HG03280 (cell line): ENCODE data around the gene JAKMIP3.

Source experiments
- ATAC-seq: cut with Tn5 transposase; IDR thresholded peaks from one replicate; pipeline ENCODE4 v1.9.1; 2021; ENCODE audit warnings: mild to moderate bottlenecking, moderate library complexity; ENCODE audit not compliant: unreplicated experiment

Gene JAKMIP3

DNA sequence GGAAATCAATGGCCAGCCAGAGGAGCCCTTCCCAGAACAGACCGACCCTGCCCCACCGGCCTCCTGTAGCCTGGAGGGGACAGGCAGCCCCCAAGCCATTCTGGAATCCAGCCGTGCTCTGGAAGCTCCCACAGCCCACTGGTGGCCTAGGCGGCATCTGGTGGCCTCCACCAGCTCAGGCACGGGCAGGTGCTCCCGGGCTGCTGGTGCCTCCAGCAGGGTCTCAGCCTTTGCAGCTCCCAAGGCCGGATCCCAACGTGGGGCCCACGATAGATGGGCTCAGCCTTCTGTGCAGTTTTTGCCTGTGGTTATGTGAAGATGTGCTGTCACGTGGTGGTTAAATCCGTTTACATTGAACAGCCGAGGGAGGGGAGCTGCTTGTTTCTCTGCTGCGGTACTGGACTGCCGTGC lies 44.4 kb downstream of the JAKMIP3 start:
- no peak for ATAC-seq

DNA sequence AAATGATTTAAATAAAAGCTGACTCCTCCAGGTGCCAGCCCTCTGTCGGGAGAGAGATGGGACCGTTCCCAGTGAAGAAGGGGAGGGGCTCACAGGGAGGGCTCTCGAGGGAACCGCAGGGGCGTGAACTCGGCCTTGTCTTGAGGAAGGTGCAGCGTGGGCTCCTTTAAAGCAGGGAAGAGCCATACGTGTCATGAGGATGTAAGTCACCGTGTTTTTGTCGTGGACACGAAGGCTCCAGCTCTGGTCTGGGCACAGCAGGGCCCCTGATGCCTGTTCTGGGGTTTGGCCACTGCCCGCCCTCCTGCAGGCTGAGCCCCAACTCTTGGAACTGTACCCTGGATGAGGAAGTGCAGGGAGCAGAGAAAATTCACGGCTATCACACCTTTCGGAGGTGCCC lies 45.0 kb downstream of the JAKMIP3 start:
- no peak for ATAC-seq

DNA sequence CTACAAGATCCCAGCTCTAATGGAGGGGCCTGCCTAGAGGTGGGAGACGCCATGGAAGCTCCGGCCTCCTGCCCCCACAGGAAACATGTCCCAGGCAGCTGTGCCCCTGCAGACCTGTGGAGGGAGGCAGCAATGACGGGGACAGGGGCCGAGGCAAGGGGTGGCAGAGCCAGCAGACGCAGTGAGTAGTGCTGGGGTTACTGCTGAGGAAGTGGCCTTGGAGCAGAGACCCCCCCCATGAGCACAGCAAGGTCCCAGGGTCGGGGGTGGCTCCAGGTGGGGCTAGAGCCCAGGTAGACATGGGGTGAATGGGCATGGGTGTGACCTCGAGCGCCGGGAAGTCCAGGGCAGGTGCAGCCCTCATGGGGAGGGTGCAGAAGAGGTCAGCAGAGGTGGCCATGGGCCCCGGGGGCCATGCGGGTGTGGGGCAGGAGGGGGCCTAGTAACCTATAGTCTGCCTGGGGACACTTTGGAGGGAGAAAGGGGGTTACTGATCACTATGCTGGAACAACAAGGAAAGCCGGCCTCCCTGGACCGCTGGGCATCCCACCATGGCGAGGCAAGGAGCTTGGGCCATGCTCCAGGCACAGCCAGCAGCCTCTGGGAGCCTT lies 45.5 kb downstream of the JAKMIP3 start:
- ATAC-seq, result no peak

DNA sequence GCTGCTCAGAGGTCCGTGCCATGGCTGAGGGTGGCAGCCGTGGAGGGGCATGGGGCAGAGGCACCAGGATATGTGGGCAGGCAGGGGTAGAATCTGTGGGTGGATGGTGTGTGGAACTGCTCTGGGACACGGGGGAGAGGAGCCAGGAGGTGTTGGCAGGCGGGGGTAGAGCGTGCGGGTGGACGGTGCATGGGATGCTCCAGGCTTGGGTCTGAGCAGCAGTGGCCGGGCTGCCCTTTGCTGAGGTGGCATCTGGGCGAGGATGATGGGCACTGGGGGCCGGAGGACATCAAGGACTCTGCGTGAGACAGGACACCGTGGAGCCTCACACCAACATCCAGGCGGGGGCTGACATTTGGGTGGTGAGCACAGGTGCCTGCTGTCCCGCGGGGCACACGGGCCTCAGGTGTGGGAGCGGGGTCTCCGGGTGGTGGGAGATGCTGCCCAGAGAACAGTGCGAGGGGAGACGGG lies 46.2 kb downstream of the JAKMIP3 start:
- no peak for ATAC-seq

DNA sequence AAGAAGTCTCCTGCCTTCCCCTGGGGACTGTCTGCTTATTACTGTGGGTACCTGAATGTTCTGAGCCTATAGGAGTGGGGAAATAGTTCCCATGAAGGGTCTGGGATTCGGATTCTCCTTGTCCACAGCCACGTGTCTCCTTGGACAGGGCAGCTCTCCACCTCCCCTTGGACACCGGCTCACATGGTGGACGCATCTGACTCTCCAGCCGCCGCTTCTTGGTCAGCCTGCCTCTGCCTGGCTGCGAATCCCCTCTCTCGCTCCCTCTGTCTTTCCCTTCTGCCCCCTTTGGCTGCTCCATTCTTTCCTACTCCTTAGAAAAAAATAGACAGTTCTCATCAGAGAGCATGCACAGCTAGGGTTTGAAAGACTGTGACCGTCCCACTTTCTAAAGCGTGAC lies 46.9 kb downstream of the JAKMIP3 start:
- no peak for ATAC-seq

DNA sequence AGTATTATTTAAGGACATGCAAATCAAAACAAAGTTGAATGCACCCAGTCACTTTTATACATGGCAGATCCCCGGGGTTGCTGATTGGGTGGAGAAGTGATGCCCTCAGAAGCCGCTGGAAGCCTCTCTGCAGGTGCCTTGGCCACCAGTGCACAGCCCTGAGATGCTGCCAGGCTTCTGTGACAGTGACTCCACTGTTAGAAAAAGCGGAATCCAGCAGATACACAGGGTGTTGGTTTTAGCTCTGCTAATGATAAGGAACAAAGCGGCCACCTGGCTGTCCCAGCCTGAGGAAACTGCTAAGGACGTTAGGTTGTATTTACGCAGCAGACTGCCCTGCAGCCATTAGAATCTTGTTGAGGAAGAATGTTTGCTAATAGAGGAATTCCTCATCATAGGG lies 47.5 kb downstream of the JAKMIP3 start:
- ATAC-seq, result no peak

DNA sequence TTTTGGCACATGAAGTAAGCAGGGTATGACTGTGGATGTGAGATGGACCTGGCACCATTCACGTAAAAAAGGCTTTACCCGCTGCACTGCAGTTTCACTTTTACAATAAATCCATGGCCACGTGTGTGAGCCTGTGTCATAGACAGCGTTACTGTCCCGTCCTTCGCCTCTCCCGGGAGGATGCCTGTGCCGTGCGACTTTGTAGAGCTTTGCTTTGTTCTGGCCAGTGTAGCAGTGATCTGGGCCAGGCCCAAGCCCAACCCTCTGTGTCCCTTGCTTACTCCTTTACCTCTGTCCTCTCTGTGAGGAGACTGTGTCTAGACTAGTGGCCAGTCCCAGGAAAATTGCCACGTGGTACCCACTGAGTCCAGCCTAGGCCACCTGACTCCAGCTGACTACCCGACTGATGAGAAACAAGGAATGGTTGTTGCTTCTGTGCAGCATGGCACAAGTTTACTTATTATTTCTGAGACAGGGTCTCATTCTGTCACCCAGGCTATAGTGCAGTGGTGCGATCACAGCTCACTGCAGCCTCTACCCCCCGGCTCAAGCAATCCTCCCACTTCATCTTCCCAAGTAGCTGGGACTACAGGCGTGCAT lies 48.1 kb downstream of the JAKMIP3 start:
- no peak for ATAC-seq

DNA sequence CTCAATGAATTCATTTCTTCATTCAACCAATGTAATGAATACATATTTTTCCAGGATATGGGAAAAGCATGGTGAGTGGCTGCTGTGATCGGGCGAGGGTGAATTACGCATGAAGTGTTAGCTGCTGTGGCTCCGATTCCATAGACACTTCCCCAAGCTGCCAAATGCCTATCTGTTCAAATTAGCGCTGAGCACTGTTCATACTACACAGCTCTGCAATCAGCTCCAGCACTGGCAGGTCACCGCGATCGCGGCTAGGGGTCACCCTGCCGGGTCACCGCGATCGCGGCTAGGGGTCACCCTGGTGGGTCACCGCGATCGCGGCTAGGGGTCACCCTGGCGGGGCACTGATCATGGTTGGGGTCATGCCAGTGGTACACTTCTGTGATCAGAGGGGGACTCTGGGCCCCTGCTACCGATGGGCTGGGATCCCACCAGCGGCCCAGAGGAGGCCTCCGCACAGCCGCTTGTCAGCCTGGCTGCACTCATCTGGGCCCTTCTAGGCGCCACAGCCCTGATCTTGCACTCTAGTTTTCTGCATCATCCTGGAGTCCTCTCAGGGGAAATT lies 49.3 kb downstream of the JAKMIP3 start:
- ATAC-seq, result no peak
